Breast epithelium (tissue), 3 donors: ENCODE results near the gene TRMT44.

Source experiments
- POLR2A ChIP-seq: fragments of 450-650 bp; IDR thresholded peaks from one replicate; pipeline ENCODE4 v1.6.1; 2016; ENCODE audit warnings: antibody characterized with exemption, mild to moderate bottlenecking, moderate library complexity
- TF ChIP-seq, protein P1 (sequence below), 3 donors: fragments of 450-650 bp; IDR thresholded peaks; one replicate each; pipeline ENCODE4 v1.5.1; 2016 to 2017; ENCODE audit warnings: antibody characterized with exemption in 3 of 3, mild to moderate bottlenecking in 3 of 3, moderate library complexity in 3 of 3

DNA sequence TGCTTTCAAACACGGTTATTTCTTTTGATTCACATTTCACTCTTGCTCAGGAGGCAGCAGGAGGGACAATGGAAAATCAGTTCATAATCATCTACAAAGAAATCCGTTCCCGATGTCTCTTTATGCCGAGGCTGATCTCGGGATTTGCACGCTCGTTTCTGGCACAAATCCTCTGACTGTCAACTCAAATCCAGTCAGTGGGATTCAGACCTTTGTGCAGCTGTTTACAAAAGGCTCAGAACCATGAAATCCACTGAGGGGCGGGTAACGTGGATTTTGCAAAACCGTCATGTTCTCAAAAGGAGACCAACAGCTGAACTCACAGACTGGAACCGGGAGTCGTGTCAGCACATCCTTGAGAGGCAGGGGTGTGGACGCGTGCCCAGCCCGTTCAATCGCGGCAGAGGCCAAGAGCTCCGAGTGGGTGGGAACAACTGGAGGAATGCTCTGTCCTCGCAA is 46.5 kb upstream of the TRMT44 start:
- no peak for TF ChIP-seq POLR2A
- TF ChIP-seq, protein P1, sequence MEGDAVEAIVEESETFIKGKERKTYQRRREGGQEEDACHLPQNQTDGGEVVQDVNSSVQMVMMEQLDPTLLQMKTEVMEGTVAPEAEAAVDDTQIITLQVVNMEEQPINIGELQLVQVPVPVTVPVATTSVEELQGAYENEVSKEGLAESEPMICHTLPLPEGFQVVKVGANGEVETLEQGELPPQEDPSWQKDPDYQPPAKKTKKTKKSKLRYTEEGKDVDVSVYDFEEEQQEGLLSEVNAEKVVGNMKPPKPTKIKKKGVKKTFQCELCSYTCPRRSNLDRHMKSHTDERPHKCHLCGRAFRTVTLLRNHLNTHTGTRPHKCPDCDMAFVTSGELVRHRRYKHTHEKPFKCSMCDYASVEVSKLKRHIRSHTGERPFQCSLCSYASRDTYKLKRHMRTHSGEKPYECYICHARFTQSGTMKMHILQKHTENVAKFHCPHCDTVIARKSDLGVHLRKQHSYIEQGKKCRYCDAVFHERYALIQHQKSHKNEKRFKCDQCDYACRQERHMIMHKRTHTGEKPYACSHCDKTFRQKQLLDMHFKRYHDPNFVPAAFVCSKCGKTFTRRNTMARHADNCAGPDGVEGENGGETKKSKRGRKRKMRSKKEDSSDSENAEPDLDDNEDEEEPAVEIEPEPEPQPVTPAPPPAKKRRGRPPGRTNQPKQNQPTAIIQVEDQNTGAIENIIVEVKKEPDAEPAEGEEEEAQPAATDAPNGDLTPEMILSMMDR (IDR thresholded peaks at IDR 0.05) = no peak
